NCI-H345 (cell line): ENCODE results near the gene RAD23B.

Source experiments
- DNase-seq: peaks from one replicate; lab custom pipeline; 2025; lab: John Stamatoyannopoulos, UW

Gene RAD23B

GRCh38 chr9:107375001-107375400, 91.9 kb downstream of the RAD23B start:
- no peak for DNase-seq

- no peak for DNase-seq
These were observed 92.7 kb downstream of the RAD23B start for GRCh38 chr9:107375651-107376369.

- no peak for DNase-seq
These were observed 94.9 kb downstream of the RAD23B start for GRCh38 chr9:107378006-107378405.
